Hematopoietic multipotent progenitor cell treated with erythropoietin and hydrocortisone succinate and interleukin-3 and kit ligand, for 15 days (in vitro differentiated cells): Measurements from ENCODE around the gene IGF2R.
A peak's percentile ranks its signal among the peaks of the same experiment; 100 is the strongest.

Experiments used
- DNase-seq: peaks from one replicate; pipeline ENCODE4 v3.0.0-alpha.2; 2015; ENCODE audit warnings: low spot score

IGF2R gene

GRCh38 chr6:160044687-160045086 lies 75.8 kb downstream of the IGF2R start:
- DNase-seq, result no peak

GRCh38 chr6:160048471-160048870 lies 79.6 kb downstream of the IGF2R start:
- no peak for DNase-seq

- DNase-seq, result no peak
These were observed 80.5 kb downstream of the IGF2R start for GRCh38 chr6:160049346-160049745.

GRCh38 chr6:160050022-160050421 lies 81.1 kb downstream of the IGF2R start:
- DNase-seq, result no peak

- no peak for DNase-seq
These were observed 82.5 kb downstream of the IGF2R start for GRCh38 chr6:160051390-160051789.

- DNase-seq, result no peak
These were observed 85.4 kb downstream of the IGF2R start for GRCh38 chr6:160054271-160054670.

- no peak for DNase-seq
These were observed 86.0 kb downstream of the IGF2R start for GRCh38 chr6:160054913-160055312.

GRCh38 chr6:160055378-160055777 lies 86.5 kb downstream of the IGF2R start:
- DNase-seq, result no peak

- DNase-seq, result no peak
These were observed 86.9 kb downstream of the IGF2R start for GRCh38 chr6:160055813-160056212.

GRCh38 chr6:160057080-160057479 lies 88.2 kb downstream of the IGF2R start:
- DNase-seq, result no peak

- DNase-seq, result no peak
These were observed 89.8 kb downstream of the IGF2R start for GRCh38 chr6:160058603-160059215.

- DNase-seq, result no peak
These were observed 91.3 kb downstream of the IGF2R start for GRCh38 chr6:160060221-160060620.

GRCh38 chr6:160060920-160061447 lies 92.1 kb downstream of the IGF2R start:
- no peak for DNase-seq

- DNase-seq, result no peak
These were observed 95.0 kb downstream of the IGF2R start for GRCh38 chr6:160063771-160064413.

- DNase-seq, result no peak
These were observed 96.3 kb downstream of the IGF2R start for GRCh38 chr6:160065200-160065599.

- DNase-seq, result no peak
These were observed 98.7 kb downstream of the IGF2R start for GRCh38 chr6:160067564-160067963.

GRCh38 chr6:160068346-160068745 lies 99.5 kb downstream of the IGF2R start:
- no peak for DNase-seq

GRCh38 chr6:160069050-160069454 lies 100.2 kb downstream of the IGF2R start:
- DNase-seq, result no peak

GRCh38 chr6:160069459-160069858 lies 100.6 kb downstream of the IGF2R start:
- DNase-seq, result no peak

- DNase-seq, result no peak
These were observed 101.5 kb downstream of the IGF2R start for GRCh38 chr6:160070427-160070826.

- DNase-seq, result no peak
These were observed 101.9 kb downstream of the IGF2R start for GRCh38 chr6:160070831-160071230.

- peak; percentile 55 for DNase-seq
These were observed 103.2 kb downstream of the IGF2R start for GRCh38 chr6:160071805-160072690.

- DNase-seq, result no peak
These were observed 104.4 kb downstream of the IGF2R start for GRCh38 chr6:160073272-160073671.
